ENCODE data around the gene BOK.
A peak's percentile ranks its signal among the peaks of the same experiment; 100 is the strongest.
"Not testable (repeated sequence)": the region's sequence is repeated elsewhere in the genome, so short reads cannot be mapped to it uniquely, and the experiment has no call there.

BOK gene

GRCh38 chr2:241556746-241557145 lies 1.8 kb upstream of the BOK start:
- DNase-seq (ENCODE audit: low spot score) = no peak

- DNase-seq (ENCODE audit: low spot score) = peak; percentile 76
These were observed 997 bp downstream of the BOK start for GRCh38 chr2:241559323-241560161.

DNA sequence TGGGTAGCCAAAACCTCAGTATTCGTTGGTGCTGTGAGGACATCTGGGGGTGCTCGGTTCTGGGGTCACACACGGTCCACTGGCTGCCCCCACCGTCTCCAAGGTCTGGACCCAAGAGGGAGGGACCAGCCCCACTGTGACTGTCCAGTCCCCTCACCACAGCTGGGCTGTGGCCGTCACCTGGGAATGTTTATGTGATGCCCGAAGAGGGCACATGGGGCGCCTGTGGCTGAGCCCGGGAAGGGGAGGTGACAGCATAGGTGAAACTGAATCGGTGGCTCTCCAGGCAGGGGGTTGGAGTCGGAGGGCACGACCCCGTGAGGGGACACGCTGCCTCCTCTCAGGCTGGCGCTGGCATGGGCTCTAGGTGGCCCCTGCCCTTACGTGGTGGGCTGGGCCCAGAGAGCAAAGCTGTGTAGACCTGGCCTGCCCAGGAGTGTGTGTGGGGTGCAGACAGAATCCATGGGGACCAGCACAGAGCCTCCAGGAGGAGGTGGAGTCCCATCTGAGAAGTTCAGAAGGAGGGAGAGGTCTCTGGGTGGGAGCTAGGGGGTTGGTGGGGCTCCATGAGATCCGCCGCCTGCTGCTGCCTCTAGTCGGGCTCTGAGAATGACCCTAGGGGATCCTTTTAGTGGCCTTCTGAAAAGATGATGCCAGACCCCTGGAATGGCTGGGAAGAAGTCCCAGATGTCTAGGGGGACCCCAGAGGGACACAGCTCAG lies 1.8 kb downstream of the BOK start:
- DNase-seq (ENCODE audit: low spot score) = no peak

DNA sequence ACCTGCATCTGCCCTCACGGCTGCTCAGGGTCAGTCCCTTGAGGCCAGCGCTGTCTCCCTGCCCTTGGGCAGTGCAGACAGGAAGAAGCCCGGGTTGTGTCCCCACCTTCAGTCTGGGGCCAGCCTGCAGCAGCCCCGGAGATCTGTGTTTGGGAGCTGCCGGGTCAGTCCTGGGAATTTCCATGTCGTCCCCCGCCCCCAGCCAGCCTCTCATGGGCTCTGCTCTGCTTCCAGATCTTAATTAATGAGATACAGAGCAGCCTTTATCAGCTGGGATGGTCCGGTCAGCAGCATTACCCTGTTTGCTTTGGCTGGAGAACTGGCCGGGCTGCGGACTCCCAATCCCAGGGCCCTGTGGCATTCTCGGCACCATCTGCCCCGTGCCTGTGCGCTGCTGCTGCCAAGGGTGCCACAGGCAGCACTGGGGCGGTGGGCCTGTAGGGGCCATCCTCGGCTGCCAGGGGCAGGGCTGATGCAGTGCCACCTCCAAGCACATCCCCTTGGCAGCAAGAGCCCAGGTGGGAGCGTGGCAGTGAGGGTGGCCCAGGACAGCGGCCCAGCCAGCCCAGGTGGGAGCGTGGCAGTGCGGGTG lies 2.4 kb downstream of the BOK start:
- DNase-seq (ENCODE audit: low spot score) = no peak

DNA sequence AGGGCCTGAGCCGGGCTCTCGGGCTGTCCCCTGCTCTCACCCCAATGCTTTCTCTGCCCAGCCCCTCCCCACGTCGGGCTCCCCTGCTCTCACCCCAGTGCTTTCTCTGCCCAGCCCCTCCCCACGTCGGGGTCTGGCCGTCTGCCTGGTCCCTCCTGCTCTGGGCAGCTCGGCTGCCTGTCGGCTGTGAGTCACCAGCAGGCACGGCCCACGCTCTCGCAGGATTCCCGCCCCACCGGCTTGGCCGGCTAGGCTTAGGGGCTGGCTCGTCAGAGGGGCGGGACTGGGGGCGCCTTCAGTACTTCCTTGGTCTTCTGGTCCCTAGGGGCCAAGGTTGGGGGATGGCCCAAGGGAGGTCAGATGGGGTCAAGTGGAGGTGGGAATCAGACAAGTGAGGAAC lies 3.3 kb downstream of the BOK start:
- peak; percentile 29 for DNase-seq (ENCODE audit: low spot score)

- no peak for DNase-seq (ENCODE audit: low spot score)
These were observed 3.8 kb downstream of the BOK start for GRCh38 chr2:241562269-241562891.

DNA sequence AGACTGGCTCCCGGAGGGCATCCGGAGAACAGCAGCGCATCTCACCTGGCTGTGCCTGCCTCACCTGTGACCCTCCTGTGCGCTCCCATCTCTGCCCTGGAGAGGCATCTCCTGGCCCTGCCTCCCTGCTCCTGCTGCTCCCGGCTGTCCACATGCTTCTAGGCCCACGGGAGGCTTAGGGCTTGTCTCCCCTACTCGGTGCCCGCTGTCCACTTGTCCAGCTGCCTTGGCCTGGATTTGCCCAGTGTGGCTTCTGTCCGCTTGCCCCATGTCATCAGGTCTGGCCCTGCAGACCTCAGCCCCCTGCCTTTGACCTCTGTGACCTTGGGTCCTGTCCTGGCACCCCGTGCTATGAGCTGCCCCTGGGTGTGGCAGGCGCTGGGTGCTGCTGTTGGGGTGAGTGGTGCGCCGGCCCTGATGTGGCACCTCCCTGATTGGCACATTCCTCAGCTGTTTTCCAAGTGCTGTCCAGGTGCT lies 4.5 kb downstream of the BOK start:
- DNase-seq (ENCODE audit: low spot score) = no peak

- no peak for DNase-seq (ENCODE audit: low spot score)
These were observed 5.0 kb downstream of the BOK start for GRCh38 chr2:241563571-241563980.

- no peak for DNase-seq (ENCODE audit: low spot score)
These were observed 5.5 kb downstream of the BOK start for GRCh38 chr2:241563981-241564595.

DNA sequence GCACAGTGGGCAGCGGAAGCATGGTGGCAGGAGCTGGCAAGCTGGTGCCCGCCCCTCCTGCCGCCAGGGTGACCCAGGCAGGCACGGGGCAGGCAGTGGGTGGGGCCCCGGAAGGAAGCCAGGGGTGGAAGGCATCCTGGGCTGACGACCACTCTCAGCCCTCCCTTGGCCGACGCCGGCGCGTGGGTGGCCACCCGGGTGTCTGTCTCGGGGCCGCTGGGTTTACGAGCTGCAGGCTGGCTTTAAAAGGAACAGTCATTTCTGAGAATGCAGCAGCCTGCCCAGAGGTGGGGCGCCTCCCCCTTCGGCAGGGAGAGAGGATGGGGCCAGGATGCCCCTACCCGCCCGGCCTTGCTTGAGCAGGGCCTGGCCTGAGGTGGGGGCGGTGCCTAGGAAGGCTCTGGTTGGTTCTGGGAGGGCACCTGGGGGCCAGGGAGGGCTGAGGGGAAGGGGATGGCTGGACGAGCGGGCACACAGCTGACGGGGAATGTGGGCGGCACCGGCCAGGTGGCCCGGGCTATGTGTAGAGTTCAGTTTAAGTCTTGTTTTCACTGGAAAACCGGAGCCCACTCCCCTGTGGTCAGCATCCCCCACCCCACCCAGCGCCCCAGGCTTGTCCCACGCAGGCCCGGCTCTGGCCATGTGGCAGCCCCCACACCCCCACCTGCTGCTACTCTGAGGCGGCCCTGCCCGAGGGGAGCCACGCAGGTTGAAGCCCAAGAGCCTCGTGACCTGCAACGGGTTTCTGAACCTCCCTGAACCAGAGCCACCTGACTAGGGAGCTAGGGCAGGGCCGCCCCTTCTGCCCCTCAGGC lies 6.3 kb downstream of the BOK start:
- no peak for DNase-seq (ENCODE audit: low spot score)

DNA sequence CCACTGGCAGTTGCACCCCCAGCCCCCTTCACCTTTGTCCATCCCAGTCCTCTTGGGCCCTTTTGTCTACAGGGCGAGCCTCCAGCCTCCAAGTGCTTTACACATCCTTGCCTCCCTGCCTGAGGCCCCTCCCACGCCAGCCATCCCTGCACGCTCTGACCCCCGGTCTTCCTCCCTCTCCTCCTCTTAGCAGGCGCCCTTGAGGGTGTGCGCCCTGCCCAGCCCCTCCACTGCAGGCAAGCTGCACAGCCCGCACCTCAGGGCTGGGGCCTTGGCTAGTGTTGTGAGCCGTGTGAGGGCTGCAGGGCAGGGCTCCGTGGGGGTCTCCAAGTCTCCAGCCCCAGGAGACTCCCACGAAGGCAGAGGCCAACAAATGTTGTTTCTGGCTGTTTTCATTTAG lies 6.9 kb downstream of the BOK start:
- DNase-seq (ENCODE audit: low spot score) = no peak

- not testable (repeated sequence) for DNase-seq (ENCODE audit: low spot score)
These were observed 7.5 kb downstream of the BOK start for GRCh38 chr2:241566021-241566420.

DNA sequence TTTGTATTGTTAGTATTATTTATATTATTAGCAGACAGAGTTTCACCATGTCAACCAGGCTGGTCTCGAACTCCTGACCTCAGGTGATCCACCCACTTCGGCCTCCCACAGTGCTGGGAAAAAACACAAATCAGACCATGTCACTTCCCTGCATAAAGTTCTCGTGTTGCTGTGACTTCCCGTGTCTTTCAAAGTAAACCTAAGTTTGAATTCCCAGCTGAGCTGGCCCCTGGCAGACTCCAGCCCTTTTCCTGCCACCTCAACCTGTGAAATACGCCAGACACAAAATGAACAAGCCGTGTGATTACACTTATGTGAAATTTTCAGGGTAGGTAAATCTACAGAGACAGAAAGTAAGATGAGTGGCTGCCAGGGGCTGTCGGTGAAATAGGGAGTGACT lies 7.9 kb downstream of the BOK start:
- DNase-seq (ENCODE audit: low spot score) = no peak

DNA sequence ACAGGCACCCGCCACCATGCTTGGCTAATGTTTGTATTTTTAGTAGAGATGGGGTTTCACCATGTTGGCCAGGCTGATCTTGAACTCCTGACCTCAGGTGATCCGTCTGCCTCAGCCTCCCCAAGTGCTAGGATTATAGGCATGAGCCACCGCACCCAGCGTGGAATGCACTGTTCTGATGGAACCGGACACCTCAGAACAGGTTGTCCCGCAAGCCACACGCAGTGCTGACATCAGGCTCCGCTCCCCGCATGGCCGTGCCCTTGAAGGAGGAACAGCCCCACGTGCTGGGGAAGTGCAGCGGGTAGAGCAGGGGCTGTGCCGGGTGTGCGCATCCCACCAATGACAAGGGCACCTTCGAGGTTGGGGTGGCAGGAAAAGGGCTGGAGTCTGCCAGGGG lies 8.7 kb downstream of the BOK start:
- DNase-seq (ENCODE audit: low spot score) = not testable (repeated sequence)

- DNase-seq (ENCODE audit: low spot score) = no peak
These were observed 9.2 kb downstream of the BOK start for GRCh38 chr2:241567776-241568175.

GRCh38 chr2:241568726-241569125 lies 10.2 kb downstream of the BOK start:
- DNase-seq (ENCODE audit: low spot score) = no peak

DNA sequence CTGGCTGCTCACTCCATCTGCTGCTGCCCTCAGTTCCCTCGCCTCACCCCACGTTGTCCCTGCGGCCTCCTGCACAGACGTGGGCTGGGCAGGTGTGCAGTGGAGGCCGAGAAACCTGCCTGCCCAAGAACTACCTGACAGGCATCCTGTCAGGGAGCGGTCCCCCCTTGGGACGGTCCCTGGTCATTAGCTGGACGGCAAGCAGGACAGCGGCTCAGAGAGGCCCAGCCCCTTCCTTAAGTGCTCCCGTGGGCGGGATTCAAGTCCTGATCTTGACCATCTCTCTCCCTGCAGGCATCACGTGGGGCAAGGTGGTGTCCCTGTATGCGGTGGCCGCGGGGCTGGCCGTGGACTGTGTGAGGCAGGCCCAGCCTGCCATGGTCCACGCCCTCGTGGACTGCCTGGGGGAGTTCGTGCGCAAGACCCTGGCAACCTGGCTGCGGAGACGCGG lies 11.3 kb downstream of the BOK start:
- DNase-seq (ENCODE audit: low spot score) = no peak

DNA sequence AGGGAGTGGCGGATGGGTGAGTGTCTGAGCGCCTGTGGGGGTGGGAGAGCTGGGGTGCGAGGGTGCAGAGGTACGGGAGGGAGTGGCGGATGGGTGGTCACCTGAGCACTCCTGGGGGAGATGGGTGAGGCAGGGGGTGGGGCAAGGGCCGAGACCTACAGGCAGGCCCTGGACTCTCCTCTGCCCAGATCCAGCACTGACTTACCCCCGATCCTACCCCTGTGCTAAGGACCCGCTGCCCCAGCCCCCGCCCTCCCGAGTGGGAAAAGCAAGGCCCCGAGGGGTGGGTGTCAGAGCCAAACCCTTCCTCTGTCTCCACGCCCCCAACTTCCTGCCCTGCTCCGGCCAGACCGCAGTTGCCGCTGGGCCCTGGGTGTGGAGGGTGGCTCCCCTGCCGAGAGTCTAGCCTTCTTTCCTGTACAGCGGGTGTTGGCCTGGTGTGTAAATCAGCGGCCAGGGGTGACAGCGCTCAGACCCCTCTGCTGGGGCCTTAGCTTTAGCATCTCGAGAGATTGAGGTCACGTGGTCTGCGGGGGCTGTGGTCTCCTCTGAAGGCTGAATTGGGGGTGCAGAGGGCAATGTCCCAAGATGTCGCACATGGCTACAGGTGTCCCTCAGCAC lies 12.5 kb downstream of the BOK start:
- DNase-seq (ENCODE audit: low spot score) = no peak

GRCh38 chr2:241571821-241572620 lies 13.5 kb downstream of the BOK start:
- DNase-seq (ENCODE audit: low spot score) = no peak
